Fibroblast of skin of scalp (primary cell): ENCODE results near the gene NFIA.

Experiments
- DNase-seq: peaks from one replicate; pipeline ENCODE4 v3.0.0-alpha.2; 2013

The NFIA gene

DNA sequence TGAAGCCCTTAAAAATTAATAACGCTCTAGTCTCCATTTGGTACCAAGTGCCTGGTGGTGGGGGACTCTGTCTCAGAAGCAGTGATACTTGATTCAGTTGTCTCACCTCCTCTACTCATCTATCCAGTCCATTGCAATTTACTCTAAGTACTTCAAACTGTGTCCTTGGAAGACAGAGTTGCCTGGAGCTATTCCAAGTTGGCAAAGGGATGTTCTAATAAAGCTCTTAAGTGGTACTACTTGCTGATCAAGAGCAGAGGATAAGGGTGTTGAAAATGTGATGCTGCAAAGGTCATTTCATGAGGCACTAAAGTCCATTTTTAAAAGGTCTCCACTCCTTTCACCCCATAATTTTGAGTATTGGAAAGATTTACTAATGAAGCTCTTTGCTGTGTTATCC is 142.2 kb downstream of the NFIA start:
- DNase-seq: no peak

DNA sequence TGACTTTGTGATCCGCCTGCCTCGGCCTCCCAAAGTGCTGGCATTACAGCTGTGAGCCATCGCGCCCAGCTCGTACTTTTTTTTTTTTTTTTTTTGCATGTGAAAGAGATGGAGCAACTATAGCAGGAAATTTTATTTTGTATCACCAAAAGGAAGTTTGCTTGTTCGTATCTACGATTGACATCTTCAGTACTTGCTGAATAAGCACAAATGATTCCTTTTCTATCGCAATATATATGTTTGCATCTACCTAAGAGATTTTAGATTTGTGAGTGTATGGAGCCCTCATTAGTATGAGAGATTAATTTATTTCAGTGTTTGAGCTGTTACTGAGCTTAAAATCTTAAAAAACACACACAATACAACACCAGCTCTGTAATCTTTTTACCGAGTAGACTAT is 143.1 kb downstream of the NFIA start:
- DNase-seq: no peak

DNA sequence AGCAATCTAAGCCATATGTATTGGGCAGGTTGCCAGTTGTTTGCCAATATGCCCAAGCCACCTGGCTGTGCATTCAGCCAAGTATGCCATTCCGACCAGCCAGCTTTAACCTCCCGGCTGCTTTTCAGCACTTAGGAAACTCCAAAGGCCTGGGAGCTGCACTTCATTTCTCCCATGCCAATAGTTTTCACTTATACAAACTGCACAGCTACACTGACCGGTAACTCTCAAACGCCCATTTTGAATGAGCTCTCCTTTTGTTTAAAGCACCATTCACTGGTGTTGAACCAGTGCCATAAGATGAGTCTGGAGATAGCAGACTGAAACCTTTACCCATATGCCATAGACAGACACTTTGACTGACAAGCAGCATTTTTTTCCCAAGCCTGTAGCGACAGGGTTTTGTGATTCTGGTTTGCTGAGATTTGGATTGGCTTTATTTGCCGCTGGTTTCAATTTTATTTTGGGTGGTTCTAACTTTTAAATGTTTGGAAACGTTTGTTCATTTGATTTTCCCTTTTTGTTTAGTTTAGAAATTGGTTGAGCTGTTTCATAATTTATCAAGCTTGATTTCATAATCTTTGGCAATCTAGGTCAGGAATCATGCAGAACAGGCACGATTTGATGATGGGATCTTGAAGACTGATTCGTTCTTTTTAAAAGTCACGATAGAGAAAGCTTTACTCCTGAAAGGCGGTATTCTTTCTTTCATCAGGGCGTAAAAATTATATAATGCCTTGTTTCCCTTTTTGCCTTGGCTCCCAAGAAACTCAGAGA is 144.6 kb downstream of the NFIA start:
- no peak for DNase-seq

DNA sequence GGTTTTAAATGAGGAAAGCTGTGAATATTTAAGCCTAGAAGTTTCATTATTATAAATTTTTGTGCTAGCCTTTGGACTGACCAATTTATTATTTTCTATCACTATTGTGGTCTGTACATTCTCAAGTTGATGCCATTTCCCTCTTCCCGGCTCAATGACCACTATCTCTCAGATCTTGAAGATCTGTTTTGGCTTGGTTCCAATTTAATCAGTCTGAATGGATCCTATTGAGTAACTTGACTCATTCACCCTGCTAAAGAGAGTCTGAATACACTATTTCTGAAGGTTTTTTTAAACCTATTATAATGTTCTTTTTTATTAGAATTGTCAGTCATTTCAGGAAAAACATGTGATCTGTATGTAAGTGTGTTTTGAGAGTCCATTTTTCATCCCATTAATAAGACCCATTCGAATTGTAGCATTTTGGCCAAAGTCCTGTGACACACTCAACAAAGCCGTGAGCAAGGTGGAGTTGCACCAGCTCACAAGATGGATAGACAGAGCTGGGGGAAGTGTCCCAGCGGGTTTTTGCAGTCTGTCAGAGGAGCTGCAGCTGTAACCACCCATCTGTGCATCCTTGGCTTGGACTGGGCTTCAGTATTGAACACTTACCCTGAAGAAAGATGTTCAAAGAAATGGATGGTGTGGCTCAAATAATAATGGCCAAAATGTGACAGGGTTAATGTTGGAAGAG is 145.6 kb downstream of the NFIA start:
- DNase-seq: no peak

DNA sequence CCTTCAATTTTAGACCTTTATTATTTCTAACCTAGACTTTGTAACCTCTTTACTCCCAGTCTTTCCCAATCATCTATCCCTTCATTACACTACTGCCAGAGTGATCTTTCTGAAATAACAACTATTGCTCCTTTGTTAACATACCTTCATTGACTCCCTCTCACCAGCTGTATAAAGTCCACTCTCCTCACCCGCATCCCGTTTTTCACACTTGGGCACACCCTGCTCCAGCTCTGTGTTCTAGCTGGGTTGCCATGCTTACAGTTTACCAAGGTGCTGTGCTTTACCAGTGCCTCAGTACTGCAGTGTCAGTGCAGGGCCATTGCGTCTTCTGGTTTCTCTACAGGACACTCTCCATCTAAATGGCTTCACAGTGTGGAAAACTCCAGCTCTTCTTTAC is 148.2 kb downstream of the NFIA start:
- no peak for DNase-seq

DNA sequence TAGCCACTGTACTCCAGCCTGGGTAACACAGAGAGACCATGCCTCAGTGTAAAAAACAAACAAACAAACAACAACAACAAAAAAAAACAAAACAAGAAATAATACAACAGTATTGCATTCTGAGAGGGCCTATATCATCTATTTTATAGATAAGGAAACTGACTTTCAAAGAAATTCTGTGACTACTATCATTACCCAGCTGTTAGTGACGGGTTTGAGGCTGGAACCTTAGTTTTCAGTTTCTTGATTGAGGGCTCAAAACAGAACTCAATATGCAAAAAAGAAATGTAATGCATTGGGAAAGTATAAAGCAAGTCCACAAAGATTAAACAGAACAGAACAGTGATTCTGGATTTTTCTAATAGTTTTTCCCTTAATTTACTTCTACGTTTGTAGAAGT is 149.4 kb downstream of the NFIA start:
- DNase-seq: no peak

DNA sequence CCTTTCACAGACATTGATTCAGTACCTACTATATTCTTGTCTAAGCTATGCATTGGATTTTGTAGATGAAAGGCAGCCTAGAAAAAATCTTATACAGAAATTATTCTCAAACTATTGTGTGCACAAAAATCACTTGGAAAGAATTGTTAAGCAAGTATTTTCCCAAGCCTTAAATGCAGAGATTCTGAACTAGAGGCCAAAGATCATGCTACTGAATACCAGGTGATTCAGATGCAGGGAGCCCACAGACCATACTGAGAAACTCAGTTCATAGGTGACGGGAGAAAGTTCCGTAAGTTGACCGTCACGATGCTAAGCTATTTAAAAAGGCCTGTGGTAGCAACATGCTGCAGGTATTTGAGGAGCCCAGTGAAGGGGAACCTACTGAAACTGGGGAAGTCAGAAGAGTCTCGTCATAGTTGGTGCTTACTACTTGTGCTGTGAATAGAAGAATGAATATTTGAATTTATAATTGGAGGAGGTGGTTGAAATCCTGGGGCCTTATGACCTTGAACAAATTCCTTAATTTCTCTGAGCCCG is 150.8 kb downstream of the NFIA start:
- no peak for DNase-seq

DNA sequence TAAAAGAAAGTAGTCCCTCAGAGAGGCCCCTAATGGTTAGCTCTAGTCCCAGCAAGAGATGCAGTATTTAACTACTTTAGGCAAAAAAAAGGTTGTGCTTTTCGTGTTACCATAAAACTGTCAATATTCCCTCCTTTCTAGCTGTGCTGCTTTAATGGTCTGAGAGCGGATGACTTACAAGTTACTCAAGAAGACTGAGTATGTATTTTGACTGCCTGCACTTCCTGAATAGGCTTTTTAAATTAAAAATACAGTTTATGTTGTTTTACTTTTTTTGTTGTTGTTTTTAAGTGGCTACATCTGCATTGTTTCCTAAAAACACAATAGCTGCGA is 152.2 kb downstream of the NFIA start:
- DNase-seq: no peak

DNA sequence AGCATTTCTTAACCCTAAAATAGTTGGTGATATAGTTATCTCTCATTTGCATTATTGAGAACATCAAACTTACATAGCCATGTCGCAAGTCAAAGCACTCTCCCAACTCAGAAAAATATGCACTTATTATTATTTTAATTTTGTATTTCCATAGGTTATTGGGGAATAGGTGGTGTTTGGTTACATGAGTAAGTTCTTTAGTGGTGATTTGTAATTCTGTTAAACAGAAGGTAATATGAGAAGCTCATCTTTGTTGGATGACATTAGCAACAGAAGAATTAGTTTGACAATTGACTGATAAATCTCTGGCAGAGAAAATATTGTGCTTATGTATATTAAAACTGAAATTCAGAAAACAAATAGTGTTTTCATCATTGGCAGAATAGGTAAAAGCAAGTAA is 154.8 kb downstream of the NFIA start:
- DNase-seq: no peak

DNA sequence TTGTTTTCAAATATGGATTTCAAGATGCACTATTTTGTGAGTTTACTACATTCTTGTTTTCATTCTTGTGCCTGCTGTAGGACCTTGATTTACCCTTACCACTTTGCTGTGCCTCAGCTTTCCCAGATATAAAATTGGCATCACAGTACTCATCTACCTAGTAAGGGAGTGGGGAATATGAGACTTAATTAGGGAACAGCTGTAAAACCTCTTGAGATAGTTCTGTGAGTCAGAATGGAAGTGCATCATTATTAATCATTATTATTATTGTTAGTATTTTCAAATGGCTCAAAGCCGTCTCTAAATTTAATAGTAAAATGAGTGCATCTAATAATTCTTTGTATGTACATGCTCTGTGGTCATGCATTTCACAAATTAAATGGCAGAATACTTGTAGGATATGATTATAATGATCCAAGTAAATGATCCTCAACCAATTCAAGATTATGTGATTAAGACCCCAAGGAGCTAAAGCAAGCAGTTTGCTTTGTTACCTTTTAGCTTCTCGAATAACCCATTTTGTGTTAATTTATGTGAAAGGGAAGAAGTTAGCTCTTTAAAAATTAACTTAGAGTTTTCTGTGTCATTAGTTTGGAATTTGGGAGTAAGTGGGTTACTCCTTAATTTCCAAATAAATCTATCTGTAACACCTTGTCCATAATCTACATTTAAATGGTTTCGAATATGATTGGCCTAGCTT is 155.4 kb downstream of the NFIA start:
- DNase-seq: no peak

DNA sequence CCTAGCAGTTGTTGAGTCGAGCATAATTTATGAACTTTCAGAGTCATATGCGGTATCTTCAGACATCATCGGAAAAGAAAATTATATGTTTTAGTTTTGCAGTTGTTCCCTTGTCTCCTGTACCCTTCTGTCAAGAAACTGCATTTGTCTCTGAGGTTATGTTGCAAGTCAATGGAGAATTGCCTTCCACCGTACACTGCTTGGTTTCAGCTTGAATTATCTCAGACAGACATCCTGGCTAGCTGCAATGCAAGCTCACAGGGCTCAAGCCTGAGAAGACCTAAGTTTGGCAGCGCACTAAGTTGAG is 156.0 kb downstream of the NFIA start:
- DNase-seq: no peak

DNA sequence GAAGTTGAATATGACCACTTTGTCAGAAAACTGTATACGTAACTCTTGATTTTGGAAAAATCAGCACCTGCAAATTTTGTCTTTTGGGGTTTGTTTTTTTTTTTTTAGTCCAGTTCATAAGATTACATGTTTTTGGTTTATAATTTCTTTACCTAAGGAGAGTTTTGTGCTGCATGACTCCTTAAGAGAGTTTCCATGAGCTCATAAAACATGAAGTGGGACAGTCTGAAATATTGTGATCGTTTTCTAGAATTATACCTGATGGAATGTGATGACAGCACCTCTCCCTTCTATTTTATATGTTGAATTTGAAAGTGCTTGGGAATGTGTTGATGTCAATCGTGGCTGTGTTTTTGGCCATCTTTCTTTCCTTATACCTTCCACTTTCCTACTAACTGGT is 158.5 kb downstream of the NFIA start:
- no peak for DNase-seq

DNA sequence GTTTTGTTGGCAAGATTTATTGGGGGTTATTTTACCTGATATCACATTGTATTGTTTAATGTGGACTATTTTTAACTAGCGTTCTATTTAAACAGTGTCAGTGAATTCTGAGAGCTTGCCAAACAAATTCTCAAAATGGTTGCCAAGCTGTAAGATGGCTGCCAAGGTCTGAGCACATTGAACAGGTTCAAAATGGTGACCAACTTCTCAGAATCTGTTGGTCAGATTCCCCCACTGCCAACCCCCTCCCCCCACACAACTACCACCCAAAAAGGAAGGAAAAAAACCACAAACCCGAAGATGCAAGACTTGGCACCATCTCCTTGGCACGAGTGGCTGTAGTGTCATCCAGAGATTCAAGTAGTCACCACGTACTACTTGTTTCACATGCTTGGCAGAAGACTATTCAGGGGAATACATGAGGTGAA is 159.1 kb downstream of the NFIA start:
- DNase-seq: no peak

DNA sequence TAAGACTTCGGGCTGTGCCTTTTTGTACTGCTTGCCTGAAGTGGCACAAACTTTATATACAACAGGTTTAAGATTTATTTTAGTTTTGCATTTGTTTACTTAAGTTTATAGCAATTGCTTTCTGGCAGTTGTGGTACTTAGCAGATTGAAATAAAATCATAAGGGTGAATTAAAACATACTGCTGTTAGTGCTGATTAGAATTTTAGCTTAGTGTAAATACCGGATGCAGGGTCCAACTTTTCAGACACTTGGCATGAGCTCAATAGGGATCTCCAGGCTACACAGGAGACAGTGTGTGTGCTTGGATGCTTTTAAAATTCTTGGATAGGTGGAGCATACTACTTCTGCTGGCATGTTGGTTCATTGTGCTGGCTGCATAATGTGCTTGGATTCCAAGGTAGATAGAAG is 159.6 kb downstream of the NFIA start:
- DNase-seq: no peak

DNA sequence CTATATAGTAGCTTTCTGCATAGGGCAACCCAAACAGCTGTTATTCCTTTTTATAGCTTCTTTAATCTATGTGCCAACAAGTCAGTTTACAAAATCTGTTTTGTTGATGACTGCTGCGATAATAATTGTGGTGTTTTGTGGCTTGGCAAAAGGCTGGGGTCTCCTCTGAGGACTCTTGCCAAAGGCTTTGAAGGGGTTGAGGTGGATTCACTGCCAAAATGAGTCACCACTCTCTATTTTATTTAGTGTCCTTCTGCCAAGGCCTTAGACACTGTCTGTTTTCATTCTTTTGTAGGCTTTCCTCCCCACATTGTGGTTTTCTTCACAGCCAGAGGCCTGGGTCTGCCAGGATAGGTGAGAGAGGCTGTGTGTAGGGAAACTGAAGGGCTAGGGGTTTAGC is 161.8 kb downstream of the NFIA start:
- peak; percentile 60 for DNase-seq

DNA sequence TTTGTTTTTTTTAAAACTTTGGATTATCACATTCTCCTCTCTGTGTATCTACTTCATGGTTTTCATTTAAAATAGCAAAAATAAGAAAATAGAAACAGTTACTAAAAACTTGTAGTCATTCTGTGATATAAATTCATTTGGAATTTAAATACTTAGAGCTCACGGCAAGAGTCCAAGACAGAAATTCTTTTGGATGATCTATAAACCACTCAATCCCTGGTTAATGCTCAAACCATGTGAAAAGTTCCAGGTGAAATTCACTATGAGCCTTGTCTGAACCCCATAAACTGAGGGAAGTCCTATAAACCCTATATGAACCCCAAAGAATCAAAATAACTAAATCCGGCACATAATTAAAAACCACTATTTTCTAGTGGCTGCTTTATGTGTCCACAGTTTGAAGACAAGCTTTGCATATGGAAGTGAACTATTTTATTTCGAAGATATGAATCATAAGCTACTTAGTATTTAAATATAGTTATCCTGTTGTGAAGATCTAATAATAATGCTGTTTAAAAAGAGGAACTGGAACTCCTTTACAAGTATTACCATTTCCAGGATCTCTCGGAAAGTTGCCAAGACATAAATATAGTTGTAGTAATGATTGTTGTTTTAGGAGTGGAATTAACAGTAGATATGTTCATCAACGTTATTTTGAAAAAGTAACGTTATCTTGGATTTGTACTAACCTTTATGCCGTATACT is 163.5 kb downstream of the NFIA start:
- no peak for DNase-seq

DNA sequence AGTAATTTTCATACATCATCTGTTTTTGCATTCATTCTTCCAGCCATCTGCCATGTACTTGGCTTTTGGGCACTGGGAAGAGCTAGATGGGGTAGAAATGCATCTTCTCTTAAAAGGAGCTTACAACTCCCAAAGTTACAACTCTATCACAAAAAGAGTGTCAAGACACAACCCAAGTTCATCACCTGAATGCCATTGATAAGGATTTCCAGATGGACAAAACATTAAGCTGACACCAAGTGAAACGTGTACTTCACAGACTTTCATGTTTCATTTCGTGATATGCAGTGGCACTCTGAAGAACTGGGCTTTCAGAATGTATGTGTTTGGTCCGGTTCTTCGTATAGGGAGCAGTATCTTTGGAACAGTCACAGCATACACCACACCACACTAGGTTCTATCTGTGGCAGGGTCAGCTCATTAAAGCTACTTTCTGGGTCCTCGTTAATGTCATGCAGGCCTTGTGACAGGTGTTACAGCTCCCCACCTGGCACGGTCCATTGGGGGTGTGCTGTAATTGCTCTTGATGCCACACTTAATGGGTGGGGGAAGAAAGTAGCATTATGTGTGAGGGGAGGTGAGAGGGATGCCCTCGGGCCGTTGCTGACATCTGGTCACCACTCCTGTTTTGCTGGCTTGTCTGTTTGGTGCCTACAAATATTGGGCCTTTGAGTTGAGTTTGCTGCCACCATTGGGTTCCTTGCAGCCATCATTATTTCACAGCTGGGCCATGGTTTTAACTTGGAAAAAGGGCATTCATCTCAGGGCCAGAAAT is 164.9 kb downstream of the NFIA start:
- DNase-seq: no peak

DNA sequence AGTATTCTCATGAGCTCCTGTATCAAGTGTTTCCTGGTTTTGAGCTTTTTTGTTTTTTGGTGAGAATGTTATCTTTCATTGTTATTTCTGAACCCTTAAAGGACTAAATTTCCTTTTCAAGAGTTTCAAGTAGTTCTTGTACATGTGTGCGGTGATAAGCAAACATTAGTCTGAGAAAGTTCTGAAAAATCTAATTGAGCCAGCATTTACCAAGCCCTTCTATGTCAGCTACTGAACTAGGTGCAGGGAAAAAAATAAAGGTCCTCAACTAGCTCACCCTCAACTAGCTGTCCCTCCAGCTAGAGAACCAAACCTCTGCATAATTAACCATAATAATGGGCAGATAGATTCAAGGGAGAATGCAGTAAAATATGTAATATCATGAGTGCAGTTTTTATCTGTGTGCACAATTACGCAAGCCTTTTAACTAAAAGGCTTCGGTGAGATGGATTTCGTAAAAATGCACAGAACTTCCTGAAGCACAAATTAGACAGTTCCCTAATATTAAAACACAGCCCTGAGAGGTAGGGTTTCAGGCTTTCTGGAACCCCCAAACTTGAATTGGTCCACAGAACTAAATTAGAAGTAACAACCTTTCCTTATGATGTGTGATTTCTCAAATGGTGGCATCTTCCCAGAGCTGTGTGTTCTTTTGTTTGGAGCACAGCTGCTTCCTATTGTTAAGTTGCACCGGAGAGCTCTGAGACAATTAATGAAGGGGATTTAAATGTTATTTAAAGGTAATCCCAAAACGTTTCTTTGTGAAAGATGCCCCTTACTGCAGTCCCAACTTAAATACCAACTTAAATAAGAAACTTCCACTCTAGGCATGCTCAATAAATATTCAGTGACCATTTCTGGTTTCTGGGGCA is 165.8 kb downstream of the NFIA start:
- DNase-seq: no peak

DNA sequence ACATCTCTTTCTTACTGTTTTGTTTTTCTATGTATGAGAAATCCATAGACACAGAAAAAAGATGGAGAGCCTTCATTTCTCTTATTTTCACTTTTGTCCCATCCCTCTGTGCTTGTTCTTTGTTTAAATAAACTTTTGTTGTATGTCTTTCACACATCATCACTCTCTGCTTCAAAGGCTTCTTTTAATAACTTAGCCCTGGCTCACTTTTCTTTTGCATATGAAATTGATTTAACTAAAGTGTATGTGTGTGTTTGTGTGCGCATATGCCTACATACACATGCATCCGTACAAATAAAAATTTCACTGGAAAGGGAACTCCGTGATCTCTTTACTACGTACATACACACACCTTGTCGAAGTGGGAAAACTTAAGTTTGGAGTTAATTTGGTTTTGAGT is 168.6 kb downstream of the NFIA start:
- DNase-seq: no peak

DNA sequence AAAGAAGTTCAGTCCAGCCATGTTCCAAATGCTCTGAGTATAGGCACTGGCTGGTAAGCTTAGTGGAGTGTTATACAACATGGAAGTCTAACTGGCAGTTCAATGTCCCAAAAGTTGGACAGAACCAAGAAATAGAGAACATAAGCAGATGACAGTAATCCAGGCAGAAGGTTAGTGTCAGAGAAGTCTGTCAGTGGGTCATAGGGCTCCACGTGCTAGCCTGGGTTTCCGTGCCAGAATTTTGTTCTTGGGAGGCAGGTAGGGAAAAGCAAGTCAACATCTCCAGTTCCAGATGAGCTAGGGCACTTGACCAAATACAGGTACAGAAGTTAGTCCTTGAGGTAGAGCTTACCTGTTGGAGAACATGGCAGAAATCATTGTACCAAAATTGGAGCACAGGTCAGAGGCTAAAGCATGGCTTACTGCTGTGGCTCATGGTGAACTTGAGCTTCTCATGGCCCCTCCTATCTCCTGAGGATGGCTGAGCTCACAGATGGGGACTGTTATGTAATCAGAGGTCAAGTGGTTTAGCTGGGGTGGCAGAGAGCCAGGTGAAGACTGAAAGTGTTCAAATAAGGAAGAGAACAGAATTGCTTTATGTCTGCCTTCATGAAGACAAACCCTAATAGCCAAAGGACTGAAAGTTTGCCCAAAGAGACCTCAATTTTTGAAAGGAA is 170.8 kb downstream of the NFIA start:
- peak; percentile 30 for DNase-seq
